Urinary bladder (tissue), 4 donors: ENCODE measurements around the gene SLC9A1. TPM values are rescaled to one million over a fixed set of nuclear protein-coding genes. Genes with fewer than 3 reads are reported as not detected.

ENCODE experiments used
- DNase-seq: peaks from one replicate; pipeline ENCODE4 v3.0.0-alpha.2; 2015; ENCODE audit errors: extremely low spot score
- H3K27ac ChIP-seq: one replicate; pipeline ENCODE4 v1.5.1; 2013; ENCODE audit warnings: low read depth, mild to moderate bottlenecking, moderate library complexity
- H3K36me3 ChIP-seq: one replicate; pipeline ENCODE4 v1.6.1; 2013; ENCODE audit warnings: mild to moderate bottlenecking, moderate library complexity; ENCODE audit not compliant: insufficient read depth
- H3K4me1 ChIP-seq: one replicate; pipeline ENCODE4 v1.6.1; 2013; ENCODE audit warnings: mild to moderate bottlenecking, moderate library complexity; ENCODE audit not compliant: insufficient read depth
- H3K4me3 ChIP-seq: one replicate; pipeline ENCODE4 v1.5.1; 2013; ENCODE audit warnings: low read depth, low read length
- WGBS: extraction: QIAGEN DNeasy Blood & Tissue Kit; methylation state at CpG from one replicate; pipeline ENCODE4 v1.1.7; 2013; 5-methylcytosine and 5-hydroxymethylcytosine counted together
- polyA plus RNA-seq: library from polyadenylated mRNA; stranded (reverse); fragments of 200-250 nt; gene quantifications from one replicate; pipeline ENCODE4 v1.2.3, GENCODE V29; 2013
- total RNA-seq: library from RNA; depleted of rRNA; stranded (reverse); fragments of >200 nt; gene quantifications from one replicate; pipeline ENCODE4 v1.2.3, GENCODE V29; 2014
- donor health status: healthy with polysubstance abuse.
- donor health status: healthy.

SLC9A1 gene
- total and polyA plus RNA-seq, 2 donors = 9.7 to 18.3 TPM

DNA sequence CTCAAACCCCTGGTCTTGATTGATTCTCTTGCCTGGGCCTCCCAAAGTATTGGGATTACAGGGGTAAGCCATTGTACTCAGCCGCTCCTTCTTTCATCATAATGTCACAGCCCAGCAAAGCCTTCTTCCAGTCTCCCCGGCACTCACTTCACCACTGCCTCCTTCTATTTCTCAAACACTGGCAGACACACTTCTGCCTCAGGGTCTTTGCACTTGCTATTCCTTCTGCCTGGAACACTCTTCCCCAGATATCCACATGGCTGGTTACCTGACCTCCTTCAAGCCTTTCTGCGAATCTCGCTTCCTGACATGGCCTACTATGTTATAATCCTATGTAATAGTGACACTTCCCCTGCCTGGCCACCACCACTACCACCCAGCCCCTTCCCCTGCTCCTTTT is 7.2 kb upstream of the SLC9A1 start:
- Histone ChIP-seq H3K4me1 (no peaks in the 10 kb centered on the region), H3K27ac (no peak overlapping the region), H3K4me3 (no peak overlapping the region), H3K36me3 (no peaks in the 10 kb centered on the region)
- DNase-seq = no peak
- 97% methylated on average over 4 of the region's 4 CpGs for WGBS

DNA sequence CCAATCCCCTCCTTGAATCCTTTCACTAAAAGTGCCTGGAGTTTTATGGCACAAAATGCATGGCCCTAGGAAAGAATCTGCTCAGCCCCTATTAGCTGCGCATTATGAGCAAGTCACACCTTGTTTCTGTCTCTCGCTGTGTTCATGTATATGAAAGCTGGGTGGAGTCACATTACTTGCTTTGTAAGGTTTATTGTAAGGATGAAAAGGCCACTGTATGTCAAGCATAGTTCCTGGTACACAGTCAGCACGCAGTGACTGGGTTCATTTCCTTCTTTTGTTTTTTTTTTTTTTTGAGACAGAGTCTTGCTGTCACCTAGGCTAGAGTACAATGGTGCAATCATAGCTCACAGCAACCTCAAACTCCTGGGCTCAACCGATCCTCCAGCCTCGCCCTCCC is 6.7 kb upstream of the SLC9A1 start:
- peak overlapping the region; percentile 35 for H3K27ac ChIP-seq
- no peaks in the 10 kb centered on the region for H3K4me1 ChIP-seq
- 77% methylated on average over 5 of the region's 5 CpGs for WGBS
- DNase-seq = no peak
- H3K36me3 ChIP-seq = no peaks in the 10 kb centered on the region
- no peak overlapping the region for H3K4me3 ChIP-seq

DNA sequence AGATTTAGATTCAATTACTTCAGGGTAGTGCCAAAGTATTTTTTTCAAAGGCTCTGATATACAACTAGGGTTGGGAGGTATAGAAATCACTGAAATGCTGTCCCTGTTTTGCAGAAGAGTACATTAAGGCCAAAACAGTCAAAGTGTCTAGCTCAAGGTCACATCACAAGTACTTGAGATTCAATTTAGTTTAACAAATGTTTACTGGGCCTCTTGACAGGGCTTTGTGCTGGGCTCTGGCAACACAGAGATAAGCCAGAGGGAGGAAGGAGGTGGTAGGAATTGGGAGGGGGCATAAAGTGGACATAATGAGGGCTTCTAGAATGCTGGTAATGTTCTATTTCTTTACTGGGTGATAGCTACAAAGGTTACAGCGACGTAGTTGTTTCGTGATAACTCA is 2.3 kb upstream of the SLC9A1 start:
- Histone ChIP-seq H3K4me3 (no peak overlapping the region), H3K27ac (no peak overlapping the region), H3K4me1 (peaks cover 2% of the 10 kb centered on the region), H3K36me3 (no peaks in the 10 kb centered on the region)
- no peak for DNase-seq
- WGBS = 93% methylated on average over 3 of the region's 3 CpGs

DNA sequence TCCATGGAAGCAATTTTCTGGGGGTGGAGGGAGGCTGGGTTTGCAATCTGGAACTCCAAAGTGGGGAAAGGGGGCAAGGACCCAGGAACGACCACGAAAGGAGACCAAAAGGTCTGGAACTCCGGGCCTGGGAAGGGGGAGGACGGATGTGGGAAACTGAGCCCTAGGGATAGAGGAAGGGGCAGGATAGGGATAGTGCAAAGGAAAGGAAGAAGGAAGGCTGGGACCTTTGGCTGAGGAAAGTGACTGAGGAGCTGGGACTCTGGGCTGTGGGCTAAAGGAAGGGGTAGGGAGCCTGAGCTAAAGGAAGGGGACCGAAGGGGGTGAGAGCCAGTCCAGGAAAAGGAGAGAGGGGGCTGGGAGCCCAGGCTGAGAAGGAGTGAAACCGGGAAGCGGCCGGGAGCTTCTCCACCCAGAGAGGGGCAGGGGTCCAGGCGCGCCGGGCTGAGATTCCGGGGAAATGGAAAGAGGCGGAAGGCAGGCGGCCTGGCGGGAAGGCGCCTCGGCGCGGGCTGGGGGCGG is 395 bp downstream of the SLC9A1 start:
- DNase-seq = no peak
- peaks cover 4% of the 10 kb centered on the region for H3K4me1 ChIP-seq

DNA sequence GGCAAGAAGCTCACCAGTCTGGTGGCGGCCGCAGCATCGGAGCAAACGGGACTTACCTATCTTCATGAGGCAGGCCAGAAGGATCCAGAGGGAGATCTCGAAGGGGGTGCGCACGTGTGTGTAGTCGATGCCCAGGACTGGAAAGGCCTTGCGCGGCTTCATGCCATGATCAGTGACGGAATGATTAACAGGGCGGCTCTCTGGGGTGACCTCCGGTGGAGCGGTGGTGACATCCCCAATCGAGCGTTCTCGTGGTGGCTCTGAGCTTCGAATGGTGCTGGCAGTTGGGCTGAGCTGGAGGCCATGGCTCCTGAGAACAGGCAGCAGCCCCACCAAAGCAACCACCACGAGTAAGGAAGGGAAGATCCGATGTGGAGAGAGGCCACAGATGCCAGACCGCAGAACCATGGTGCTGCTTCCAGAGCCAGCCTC is 982 bp downstream of the SLC9A1 start:
- peaks cover 4% of the 10 kb centered on the region for H3K4me1 ChIP-seq
- DNase-seq = no peak
- H3K36me3 ChIP-seq = no peaks in the 10 kb centered on the region
- WGBS = 87% methylated on average over 21 of the region's 21 CpGs
- H3K4me3 ChIP-seq = peak overlapping the region; percentile 79
- H3K27ac ChIP-seq = no peak overlapping the region

More for the DNA sequence above, 395 bp downstream of the SLC9A1 start:
- Histone ChIP-seq H3K27ac (peak overlapping the region; percentile 84), H3K36me3 (no peaks in the 10 kb centered on the region), H3K4me3 (peak overlapping the region; percentile 79)
- WGBS = 6% methylated on average over 20 of the region's 20 CpGs

DNA sequence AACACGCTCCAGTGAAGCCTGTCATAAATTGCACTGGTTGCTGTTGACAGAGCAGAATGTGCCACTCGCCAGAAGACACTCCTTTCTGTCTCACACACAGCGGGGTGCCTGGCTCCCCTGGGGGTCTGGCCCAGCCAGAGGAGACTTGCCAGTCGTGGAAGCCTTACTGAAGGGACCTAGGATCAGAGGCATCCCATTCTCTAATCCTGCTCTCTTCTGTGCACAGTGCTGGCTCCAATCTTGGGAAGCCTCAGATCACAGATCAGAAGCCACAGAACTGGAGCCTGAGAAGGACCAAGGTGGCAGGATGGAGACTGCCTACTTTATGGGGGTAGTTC is 1.4 kb downstream of the SLC9A1 start:
- 41% methylated on average over 4 of the region's 4 CpGs for WGBS
- Histone ChIP-seq H3K27ac (no peak overlapping the region), H3K4me1 (peaks cover 4% of the 10 kb centered on the region), H3K4me3 (peak overlapping the region; percentile 11), H3K36me3 (no peaks in the 10 kb centered on the region)
- no peak for DNase-seq

DNA sequence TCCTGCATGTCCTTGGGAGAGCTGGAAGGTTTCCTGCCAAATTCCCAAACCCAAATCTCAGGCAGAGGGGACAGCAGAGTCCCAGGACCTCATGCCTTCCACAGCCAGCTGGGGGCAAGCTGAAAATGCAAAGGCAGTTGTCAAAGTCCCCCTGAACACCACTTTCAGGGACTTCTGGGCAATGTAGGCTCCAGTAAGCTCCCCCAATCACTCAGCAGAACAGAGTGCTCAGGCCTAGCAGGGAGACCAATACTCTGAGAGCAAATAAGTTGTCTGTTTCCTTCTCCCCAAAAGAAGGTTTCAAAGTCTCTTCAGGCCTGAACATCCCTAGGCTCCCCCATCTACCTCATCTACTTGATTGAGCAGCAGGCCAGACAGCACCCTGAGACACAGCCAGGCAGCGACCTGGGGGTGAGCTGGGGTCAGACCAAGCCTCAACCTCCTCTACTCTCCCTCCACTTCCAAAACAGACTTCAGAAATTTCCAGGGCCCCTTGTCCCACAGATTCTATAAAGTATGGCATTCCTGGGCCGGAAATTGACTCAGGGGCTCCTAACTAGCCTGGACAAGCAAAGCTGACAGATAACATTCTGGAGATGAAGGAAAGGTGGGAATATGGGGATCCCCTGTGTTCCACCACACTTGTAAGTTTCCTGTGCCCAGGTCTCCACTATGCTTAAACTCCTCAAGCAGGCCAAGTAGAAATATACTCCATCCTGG is 1.9 kb downstream of the SLC9A1 start:
- WGBS = 60% methylated on average over 2 of the region's 2 CpGs
- Histone ChIP-seq H3K4me3 (peak overlapping the region; percentile 11), H3K27ac (no peak overlapping the region), H3K4me1 (peaks cover 4% of the 10 kb centered on the region), H3K36me3 (no peaks in the 10 kb centered on the region)
- DNase-seq = no peak

DNA sequence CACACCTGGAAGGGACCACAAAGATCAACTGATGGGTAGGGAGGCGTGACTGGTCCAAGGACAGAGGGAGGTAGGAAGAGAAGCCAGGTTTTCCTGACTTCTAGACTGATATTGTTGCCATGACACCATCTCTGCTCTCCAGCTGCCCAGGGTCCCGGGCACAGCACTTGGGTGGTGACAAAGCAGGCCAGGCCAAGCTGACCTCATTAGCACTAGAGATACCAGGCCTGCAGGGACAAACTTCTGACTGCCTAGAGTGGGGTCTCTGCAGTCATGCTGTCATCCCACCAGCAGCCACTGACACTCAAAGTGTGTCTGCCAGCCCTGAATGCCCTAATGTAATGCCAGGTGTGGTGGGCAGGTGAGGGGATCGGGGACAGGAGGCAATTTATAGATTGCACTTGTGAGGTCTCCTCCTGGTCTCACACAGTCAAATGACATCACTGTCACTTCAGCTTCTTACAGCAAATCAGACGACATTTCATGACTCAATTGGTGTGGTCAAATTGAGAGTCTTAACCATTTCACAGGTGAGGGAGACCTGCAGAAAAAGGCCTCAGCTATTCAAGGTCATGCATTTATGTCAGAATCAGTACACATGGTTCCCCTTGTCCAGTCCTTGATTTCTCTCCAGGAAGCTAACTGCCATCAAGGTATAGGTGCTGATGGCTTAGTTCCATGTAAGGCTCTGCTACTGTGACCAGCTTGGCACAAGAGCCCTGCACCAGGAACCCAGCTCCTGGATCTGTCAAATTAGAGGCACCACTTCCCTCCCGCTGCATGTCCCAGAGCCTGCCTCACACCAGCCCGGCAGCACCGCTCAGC is 2.7 kb downstream of the SLC9A1 start:
- DNase-seq = no peak
- Histone ChIP-seq H3K36me3 (no peaks in the 10 kb centered on the region), H3K4me3 (peak overlapping the region; percentile 11), H3K4me1 (peaks cover 4% of the 10 kb centered on the region), H3K27ac (no peak overlapping the region)
- 55% methylated on average over 7 of the region's 7 CpGs for WGBS

DNA sequence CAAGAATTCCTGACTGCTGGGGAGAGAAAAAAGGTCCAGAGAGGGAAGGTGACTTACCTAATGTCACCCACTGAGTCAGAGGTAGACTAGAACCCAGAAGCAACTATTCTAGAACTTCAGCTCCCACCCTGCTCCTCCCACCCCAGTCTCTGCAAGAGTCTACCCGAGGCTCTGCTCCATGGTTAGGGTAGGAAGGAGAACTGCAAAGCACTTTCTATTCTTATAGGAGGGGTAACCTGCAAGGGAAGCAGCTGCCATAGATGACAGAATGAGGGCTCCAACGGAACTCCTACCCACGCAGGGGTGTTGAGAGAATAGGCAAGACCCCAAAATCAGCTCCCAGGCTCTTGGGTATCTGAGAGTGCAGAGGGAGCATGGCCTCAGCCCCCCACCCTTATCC is 4.3 kb downstream of the SLC9A1 start:
- DNase-seq = no peak
- WGBS = 84% methylated on average over 3 of the region's 3 CpGs
- Histone ChIP-seq H3K27ac (no peak overlapping the region), H3K4me3 (no peak overlapping the region), H3K36me3 (no peaks in the 10 kb centered on the region), H3K4me1 (peaks cover 4% of the 10 kb centered on the region)

DNA sequence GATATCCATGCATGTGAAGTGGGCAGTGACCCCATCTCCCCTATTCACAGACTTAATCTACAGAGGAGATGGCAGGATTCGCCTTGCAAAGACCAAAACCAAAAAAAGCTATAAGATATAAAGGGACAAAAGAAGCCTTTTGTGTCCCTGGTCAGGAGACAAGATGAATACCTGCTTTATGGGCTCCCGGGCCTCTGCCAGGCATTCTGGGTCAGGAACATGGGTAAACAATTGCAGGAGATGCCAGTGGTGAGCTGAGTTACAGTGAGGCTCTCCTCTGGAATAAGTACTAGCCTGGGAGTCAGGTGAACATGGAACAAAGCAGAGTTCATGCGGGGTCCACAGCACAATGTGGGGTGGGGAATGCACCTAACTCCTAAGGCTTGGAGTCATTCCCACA is 4.7 kb downstream of the SLC9A1 start:
- no peak for DNase-seq
- Histone ChIP-seq H3K27ac (no peak overlapping the region), H3K36me3 (no peaks in the 10 kb centered on the region), H3K4me1 (peaks cover 4% of the 10 kb centered on the region), H3K4me3 (no peak overlapping the region)
- 88% methylated on average over 3 of the region's 3 CpGs for WGBS

DNA sequence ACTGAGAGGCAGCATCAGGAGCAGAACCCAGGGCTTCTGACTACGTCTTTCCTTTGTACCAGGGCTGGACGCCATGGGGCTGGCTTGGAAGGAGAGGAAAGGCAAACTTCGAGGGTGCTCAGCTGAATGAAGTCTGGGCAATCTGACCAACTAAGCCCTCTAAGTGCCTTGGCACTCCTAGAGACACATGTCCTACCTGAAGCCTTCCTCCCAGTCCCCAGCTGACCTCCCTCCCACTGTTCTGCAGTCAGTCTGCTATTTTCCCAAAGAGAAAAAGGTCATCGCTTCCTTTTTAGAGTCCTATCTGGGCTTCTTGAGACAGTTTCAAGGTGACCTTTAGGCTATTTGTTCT is 5.2 kb downstream of the SLC9A1 start:
- 90% methylated on average over 4 of the region's 4 CpGs for WGBS
- Histone ChIP-seq H3K4me1 (peaks cover 4% of the 10 kb centered on the region), H3K27ac (no peak overlapping the region), H3K4me3 (no peak overlapping the region), H3K36me3 (no peaks in the 10 kb centered on the region)
- no peak for DNase-seq

DNA sequence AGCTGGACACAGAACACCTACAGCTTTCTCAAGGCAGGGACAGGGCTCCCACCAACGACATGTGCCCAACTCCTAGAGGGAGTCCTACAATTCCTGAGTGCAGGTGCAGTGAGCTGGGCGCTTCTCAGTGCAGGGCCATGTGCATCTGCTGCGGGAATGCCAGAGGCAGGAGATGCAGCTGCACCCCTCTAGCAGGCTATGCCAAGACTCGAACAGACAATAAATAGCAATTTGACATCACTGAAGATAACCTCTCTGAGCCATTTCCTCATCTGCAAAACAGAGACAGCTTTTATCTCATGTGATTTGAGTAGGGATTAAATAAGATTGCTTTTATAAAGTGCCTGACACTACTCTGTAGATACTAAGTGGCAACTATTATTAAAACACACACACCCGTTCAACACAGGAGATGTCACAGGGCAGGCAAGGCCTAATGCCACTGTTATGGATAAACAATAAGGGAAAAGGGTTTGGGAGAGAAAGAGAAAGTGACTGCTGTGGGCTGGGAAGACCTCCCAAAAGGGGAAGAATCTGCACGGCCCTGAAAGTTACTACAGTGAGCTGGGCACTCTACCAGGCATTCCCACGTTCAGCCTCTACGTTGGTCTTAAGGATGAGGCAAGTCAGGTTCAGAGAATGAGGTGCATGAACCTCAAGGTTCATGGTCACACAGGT is 5.7 kb downstream of the SLC9A1 start:
- WGBS = 41% methylated on average over 8 of the region's 8 CpGs
- H3K36me3 ChIP-seq = no peaks in the 10 kb centered on the region
- H3K4me3 ChIP-seq = no peak overlapping the region
- no peak for DNase-seq
- no peak overlapping the region for H3K27ac ChIP-seq
- H3K4me1 ChIP-seq = peaks cover 4% of the 10 kb centered on the region

DNA sequence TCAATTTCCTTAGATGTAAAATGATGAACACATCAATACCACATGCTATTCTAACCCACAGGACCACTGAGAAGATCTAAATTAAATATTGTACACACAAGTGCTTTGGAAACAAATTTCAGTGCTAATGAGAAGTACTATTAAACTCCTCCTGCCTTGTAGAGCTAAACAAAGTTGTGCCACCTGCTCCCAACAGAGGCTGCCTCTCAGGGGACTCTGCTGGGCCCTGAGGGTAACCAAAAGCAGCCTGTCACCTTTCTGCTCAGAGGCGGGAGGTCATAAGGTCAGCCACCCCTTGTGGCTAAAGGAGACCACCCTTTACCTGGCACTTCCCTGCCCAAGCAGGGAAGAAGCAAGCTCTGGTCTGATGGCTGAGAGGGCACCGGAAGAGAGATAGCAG is 6.3 kb downstream of the SLC9A1 start:
- no peak overlapping the region for H3K27ac ChIP-seq

More for the DNA sequence above, 6.3 kb downstream of the SLC9A1 start:
- no peak overlapping the region for H3K4me3 ChIP-seq
- no peak for DNase-seq
- peaks cover 4% of the 10 kb centered on the region for H3K4me1 ChIP-seq
- 89% methylated on average over 2 of the region's 2 CpGs for WGBS
- H3K36me3 ChIP-seq = no peaks in the 10 kb centered on the region
